HepG2 (cell line): ENCODE results near the gene SMTNL2.
A peak's percentile ranks its signal among the peaks of the same experiment; 100 is the strongest.

ENCODE experiments used
- AGO1 ChIP-seq: fragments of 200-400 bp; formaldehyde crosslinking; IDR thresholded peaks from 2 replicates; pipeline ENCODE4 v1.6.1; 2017; ENCODE audit warnings: mild to moderate bottlenecking, low read depth, low read length, moderate library complexity; ENCODE audit not compliant: poor library complexity, severe bottlenecking
- NR2C2 ChIP-seq: sonication (generic); formaldehyde crosslinking; IDR thresholded peaks from 2 replicates; pipeline ENCODE4 v1.4.0; 2020; ENCODE audit warnings: missing genetic modification reagents, mild to moderate bottlenecking, moderate library complexity, borderline replicate concordance

DNA sequence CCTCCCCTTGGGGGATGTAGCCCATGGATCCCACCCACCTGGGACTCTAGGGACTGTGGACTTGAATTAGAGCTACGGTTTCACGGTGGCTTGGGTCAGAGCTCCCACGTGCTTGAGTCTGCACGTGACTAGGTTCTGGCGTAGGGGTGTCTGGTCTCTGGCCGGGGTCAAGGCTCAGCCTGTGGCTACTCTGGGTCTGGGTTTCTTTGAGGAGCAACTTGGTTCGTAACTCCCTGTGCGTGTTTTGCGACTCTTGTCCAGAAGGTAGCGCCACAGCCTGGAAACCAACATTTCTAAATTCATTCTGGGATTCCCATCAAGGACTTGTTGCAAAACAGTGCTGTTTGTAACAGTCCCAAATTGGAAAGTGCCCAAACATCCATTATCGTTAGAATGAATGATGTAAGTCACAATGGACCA is 23.5 kb upstream of the SMTNL2 start:
- TF ChIP-seq AGO1 (no peak), NR2C2 (CRISPR knock-in tag) (peak; percentile 53; the same call in 1 of the 2 replicates)
